Measurements from ENCODE around the gene TF. TPM values are rescaled to one million over a fixed set of nuclear protein-coding genes. Genes with fewer than 3 reads are reported as not detected.

The TF gene
- total and polyA plus RNA-seq, 2 of the 8 experiments (the other 6 are each of a cell fraction or from before 2014, with no cell fraction given): 0.02 to 0.26 TPM

GRCh38 chr3:133769536-133769935 lies 23.3 kb downstream of the TF start (continued):
- TF ChIP-seq, protein P1, sequence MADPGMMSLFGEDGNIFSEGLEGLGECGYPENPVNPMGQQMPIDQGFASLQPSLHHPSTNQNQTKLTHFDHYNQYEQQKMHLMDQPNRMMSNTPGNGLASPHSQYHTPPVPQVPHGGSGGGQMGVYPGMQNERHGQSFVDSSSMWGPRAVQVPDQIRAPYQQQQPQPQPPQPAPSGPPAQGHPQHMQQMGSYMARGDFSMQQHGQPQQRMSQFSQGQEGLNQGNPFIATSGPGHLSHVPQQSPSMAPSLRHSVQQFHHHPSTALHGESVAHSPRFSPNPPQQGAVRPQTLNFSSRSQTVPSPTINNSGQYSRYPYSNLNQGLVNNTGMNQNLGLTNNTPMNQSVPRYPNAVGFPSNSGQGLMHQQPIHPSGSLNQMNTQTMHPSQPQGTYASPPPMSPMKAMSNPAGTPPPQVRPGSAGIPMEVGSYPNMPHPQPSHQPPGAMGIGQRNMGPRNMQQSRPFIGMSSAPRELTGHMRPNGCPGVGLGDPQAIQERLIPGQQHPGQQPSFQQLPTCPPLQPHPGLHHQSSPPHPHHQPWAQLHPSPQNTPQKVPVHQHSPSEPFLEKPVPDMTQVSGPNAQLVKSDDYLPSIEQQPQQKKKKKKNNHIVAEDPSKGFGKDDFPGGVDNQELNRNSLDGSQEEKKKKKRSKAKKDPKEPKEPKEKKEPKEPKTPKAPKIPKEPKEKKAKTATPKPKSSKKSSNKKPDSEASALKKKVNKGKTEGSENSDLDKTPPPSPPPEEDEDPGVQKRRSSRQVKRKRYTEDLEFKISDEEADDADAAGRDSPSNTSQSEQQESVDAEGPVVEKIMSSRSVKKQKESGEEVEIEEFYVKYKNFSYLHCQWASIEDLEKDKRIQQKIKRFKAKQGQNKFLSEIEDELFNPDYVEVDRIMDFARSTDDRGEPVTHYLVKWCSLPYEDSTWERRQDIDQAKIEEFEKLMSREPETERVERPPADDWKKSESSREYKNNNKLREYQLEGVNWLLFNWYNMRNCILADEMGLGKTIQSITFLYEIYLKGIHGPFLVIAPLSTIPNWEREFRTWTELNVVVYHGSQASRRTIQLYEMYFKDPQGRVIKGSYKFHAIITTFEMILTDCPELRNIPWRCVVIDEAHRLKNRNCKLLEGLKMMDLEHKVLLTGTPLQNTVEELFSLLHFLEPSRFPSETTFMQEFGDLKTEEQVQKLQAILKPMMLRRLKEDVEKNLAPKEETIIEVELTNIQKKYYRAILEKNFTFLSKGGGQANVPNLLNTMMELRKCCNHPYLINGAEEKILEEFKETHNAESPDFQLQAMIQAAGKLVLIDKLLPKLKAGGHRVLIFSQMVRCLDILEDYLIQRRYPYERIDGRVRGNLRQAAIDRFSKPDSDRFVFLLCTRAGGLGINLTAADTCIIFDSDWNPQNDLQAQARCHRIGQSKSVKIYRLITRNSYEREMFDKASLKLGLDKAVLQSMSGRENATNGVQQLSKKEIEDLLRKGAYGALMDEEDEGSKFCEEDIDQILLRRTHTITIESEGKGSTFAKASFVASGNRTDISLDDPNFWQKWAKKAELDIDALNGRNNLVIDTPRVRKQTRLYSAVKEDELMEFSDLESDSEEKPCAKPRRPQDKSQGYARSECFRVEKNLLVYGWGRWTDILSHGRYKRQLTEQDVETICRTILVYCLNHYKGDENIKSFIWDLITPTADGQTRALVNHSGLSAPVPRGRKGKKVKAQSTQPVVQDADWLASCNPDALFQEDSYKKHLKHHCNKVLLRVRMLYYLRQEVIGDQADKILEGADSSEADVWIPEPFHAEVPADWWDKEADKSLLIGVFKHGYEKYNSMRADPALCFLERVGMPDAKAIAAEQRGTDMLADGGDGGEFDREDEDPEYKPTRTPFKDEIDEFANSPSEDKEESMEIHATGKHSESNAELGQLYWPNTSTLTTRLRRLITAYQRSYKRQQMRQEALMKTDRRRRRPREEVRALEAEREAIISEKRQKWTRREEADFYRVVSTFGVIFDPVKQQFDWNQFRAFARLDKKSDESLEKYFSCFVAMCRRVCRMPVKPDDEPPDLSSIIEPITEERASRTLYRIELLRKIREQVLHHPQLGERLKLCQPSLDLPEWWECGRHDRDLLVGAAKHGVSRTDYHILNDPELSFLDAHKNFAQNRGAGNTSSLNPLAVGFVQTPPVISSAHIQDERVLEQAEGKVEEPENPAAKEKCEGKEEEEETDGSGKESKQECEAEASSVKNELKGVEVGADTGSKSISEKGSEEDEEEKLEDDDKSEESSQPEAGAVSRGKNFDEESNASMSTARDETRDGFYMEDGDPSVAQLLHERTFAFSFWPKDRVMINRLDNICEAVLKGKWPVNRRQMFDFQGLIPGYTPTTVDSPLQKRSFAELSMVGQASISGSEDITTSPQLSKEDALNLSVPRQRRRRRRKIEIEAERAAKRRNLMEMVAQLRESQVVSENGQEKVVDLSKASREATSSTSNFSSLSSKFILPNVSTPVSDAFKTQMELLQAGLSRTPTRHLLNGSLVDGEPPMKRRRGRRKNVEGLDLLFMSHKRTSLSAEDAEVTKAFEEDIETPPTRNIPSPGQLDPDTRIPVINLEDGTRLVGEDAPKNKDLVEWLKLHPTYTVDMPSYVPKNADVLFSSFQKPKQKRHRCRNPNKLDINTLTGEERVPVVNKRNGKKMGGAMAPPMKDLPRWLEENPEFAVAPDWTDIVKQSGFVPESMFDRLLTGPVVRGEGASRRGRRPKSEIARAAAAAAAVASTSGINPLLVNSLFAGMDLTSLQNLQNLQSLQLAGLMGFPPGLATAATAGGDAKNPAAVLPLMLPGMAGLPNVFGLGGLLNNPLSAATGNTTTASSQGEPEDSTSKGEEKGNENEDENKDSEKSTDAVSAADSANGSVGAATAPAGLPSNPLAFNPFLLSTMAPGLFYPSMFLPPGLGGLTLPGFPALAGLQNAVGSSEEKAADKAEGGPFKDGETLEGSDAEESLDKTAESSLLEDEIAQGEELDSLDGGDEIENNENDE (IDR thresholded peaks at IDR 0.05; ENCODE audit: insufficient replicate concordance, low read length): no peak
- TF ChIP-seq, protein P2, sequence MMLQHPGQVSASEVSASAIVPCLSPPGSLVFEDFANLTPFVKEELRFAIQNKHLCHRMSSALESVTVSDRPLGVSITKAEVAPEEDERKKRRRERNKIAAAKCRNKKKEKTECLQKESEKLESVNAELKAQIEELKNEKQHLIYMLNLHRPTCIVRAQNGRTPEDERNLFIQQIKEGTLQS (IDR thresholded peaks at IDR 0.05; ENCODE audit: insufficient read depth, low read depth, low read length): no peak
